ENCODE data around the gene NOTO. TPM values are rescaled to one million over a fixed set of nuclear protein-coding genes. Genes with fewer than 3 reads are reported as not detected.

NOTO gene
- total RNA-seq, 1 experiment from 2014 or later = 0.66 TPM

DNA sequence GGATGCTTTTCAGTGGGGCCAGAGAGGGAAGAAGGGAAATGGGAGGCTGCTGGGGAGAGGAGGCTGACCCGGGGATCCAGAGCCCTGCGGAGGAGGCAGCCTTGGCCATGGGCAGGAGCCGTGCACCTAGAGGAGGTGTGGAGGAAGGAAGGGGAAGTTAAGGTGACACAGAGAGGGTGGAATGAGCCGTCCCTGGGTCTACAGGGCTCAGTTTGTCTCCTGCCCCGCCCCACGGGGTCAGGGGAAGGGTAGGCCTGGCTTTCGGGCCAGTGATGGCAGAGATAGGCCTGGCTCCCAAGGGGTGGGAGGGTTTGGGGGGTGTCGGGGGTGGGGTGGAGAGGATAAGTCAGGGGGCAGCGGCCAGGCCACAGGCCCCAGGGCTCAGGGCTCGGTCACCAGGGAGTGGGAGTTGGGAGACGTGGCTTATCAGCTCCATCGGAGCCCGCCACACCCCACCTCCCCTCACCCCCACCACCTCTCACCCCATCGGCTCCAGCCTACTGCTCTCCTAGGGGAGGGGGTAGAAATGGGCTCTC, 39.5 kb upstream of the NOTO start:
- no CpG with 5 or more reads among the region's 14 CpGs for WGBS (ENCODE audit: extremely low coverage, insufficient read length, low lambda C conversion rate)
- Histone ChIP-seq H3K27ac (ENCODE audit: insufficient read length, low read depth, low read length) (no peak overlapping the region), H3K9me3 (ENCODE audit: control insufficient read depth, low read depth, low read length) (no peaks in the 10 kb centered on the region), H2AFZ (ENCODE audit: low read length) (no peak overlapping the region), H3K14ac (ENCODE audit: insufficient read depth, low read length) (no peak overlapping the region), H3K4ac (ENCODE audit: low read depth, low read length) (no peak overlapping the region), H4K20me1 (ENCODE audit: control insufficient read depth, insufficient read depth, insufficient read length) (no peaks in the 10 kb centered on the region), H4K91ac (ENCODE audit: insufficient read length, low read depth, low read length) (no peak overlapping the region), H4K8ac (replicated peaks; ENCODE audit: insufficient read length, low read depth, low read length) (no peak overlapping the region), H3K18ac (ENCODE audit: insufficient read length, low read depth, low read length) (no peak overlapping the region), H4K5ac (ENCODE audit: insufficient read length, low read depth, low read length) (no peak overlapping the region), H3K4me1 (ENCODE audit: insufficient read depth, low read length) (no peaks in the 10 kb centered on the region), H3K27me3 (ENCODE audit: insufficient read depth, low read length) (no peaks in the 10 kb centered on the region), H3K9ac (ENCODE audit: extremely low read depth, insufficient read length, low read length) (no peak overlapping the region), H3K23me2 (ENCODE audit: insufficient read length, low read depth, low read length, poor library complexity, severe bottlenecking) (no peaks in the 10 kb centered on the region), H3K23ac (ENCODE audit: insufficient read length, low read depth, low read length) (no peak overlapping the region), H2BK12ac (ENCODE audit: insufficient read length, low read depth, low read length) (no peak overlapping the region), H3K56ac (ENCODE audit: insufficient read length, low read depth, low read length) (no peak overlapping the region), H3K79me2 (ENCODE audit: insufficient read depth, low read length) (no peaks in the 10 kb centered on the region), H2BK5ac (ENCODE audit: insufficient read length, low read length) (no peak overlapping the region), H3K4me2 (ENCODE audit: insufficient read depth, insufficient read length, low read length) (no peak overlapping the region), H2BK20ac (ENCODE audit: low read depth, low read length, poor library complexity, severe bottlenecking) (no peak overlapping the region), H2AK5ac (ENCODE audit: insufficient read length, low read length) (no peak overlapping the region), H3T11ph (ENCODE audit: low read length) (no peak overlapping the region), H2BK15ac (ENCODE audit: low read depth, low read length) (no peak overlapping the region), H3K79me1 (ENCODE audit: insufficient read depth, low read depth, low read length, poor library complexity, severe bottlenecking) (no peaks in the 10 kb centered on the region), H2BK120ac (ENCODE audit: low read depth, low read length, poor library complexity, severe bottlenecking) (no peak overlapping the region)
- DNase-seq = no peak
- Mint-ChIP-seq H3K27me3 (ENCODE audit: low read depth) (peaks cover 10% of the 10 kb centered on the region), H3K27ac (no peak overlapping the region; a peak in 1 of 7 replicates), H3K4me1 (peaks cover 0 to 2% of the 10 kb centered on the region in 2 experiments; a peak in 3 of 4 replicates), H3K9me3 (no peaks in the 10 kb centered on the region), H3K4me3 (no peak overlapping the region), H3K36me3 (ENCODE audit: insufficient read depth in 1 of 3, low read depth in 3 of 3) (no peaks in the 10 kb centered on the region)
- TF ChIP-seq CTCF (conservative IDR thresholded peaks at IDR 0.05) = no peak

Measured in H9 (cell line).